Measurements from ENCODE around the gene PCNA. TPM values are rescaled to one million over a fixed set of nuclear protein-coding genes. Genes with fewer than 3 reads are reported as not detected.

Gene PCNA
- total and polyA plus RNA-seq, 10 of the 15 experiments (the other 5 are each of a cell fraction or from before 2014, with no cell fraction given): 389 to 694 (median 540) TPM

DNA sequence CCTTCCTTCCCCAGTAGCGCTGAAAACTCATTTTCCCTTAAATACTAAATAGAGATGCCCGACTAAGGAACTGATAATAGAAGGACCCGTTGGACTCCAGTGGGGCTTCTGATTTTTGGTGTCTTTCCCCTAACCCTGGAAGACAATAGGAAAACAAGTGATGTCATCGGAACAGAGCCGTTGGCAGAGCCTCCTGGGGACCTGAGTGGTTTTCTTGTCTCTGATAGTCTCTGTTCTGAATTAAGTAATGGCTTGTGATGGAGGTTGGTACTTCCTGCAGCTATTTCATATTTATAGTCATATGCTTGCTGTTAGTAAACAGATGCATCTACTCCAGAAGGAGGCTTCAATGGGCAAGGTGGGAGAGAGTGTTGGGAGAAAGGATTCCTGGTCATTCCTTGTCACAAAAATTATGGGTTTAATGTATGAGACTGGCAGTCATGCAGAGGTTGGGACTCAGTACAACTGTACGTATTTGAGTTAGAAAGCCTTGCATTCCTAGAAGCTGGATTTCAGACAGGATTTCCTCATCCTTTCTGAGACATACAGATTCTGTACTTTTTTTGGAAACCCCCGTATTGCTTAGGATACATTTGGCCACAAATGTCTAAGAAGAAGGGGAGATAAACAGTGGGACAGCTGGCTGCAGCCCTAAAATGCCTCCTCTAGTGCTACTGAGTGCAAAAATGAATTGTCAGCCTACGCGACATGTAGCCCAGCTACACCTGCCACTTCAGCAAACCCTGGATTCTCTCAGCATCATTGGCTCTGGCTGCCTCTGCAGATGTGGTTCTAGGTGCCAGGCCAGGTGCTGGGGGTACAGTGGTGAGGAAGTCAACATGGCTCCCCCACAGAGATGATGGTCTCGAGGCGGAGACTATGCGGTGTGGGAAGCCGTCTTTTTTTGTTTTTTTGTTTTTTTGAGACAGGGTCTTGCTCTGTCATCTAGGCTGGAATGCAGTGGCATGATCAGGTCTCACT lies 45.2 kb upstream of the PCNA start (continued):
- TF ChIP-seq, protein P1, sequence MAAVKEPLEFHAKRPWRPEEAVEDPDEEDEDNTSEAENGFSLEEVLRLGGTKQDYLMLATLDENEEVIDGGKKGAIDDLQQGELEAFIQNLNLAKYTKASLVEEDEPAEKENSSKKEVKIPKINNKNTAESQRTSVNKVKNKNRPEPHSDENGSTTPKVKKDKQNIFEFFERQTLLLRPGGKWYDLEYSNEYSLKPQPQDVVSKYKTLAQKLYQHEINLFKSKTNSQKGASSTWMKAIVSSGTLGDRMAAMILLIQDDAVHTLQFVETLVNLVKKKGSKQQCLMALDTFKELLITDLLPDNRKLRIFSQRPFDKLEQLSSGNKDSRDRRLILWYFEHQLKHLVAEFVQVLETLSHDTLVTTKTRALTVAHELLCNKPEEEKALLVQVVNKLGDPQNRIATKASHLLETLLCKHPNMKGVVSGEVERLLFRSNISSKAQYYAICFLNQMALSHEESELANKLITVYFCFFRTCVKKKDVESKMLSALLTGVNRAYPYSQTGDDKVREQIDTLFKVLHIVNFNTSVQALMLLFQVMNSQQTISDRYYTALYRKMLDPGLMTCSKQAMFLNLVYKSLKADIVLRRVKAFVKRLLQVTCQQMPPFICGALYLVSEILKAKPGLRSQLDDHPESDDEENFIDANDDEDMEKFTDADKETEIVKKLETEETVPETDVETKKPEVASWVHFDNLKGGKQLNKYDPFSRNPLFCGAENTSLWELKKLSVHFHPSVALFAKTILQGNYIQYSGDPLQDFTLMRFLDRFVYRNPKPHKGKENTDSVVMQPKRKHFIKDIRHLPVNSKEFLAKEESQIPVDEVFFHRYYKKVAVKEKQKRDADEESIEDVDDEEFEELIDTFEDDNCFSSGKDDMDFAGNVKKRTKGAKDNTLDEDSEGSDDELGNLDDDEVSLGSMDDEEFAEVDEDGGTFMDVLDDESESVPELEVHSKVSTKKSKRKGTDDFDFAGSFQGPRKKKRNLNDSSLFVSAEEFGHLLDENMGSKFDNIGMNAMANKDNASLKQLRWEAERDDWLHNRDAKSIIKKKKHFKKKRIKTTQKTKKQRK (IDR thresholded peaks at IDR 0.05; ENCODE audit: low read depth, low read length): no peak
- no peak for TF ChIP-seq SUZ12 (IDR thresholded peaks at IDR 0.05; ENCODE audit: unreplicated experiment)
- TF ChIP-seq, protein P2, sequence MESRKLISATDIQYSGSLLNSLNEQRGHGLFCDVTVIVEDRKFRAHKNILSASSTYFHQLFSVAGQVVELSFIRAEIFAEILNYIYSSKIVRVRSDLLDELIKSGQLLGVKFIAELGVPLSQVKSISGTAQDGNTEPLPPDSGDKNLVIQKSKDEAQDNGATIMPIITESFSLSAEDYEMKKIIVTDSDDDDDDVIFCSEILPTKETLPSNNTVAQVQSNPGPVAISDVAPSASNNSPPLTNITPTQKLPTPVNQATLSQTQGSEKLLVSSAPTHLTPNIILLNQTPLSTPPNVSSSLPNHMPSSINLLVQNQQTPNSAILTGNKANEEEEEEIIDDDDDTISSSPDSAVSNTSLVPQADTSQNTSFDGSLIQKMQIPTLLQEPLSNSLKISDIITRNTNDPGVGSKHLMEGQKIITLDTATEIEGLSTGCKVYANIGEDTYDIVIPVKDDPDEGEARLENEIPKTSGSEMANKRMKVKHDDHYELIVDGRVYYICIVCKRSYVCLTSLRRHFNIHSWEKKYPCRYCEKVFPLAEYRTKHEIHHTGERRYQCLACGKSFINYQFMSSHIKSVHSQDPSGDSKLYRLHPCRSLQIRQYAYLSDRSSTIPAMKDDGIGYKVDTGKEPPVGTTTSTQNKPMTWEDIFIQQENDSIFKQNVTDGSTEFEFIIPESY (IDR thresholded peaks at IDR 0.05): no peak

DNA sequence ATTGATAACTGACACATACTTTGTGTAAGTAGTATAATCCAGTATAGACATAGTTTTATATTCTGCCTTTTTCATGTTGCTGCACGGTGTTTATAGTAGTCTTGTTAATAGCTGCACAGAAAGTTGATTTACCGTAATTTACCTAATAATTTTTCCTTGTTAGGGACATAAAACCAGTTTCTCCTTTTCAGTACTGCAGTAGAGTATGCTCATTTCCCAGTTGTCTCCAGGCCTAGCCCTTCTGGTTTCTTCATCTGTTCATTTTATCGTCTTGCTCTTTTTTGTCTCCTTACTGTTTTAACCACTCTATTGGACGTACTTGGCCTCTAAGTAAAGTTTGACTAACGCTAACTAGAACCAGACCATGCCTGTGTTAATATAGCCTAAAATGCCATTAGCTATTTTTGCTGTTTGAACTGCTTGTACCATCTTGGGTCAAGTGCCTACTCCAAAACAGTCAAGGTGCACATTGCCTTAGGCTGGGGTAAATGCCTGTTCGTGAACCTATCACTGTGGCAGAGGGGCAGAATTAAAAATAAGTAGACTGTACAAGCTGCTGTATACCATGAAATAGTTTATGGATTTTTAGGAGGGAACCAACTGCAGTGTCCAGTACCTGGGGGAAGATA lies 41.9 kb upstream of the PCNA start:
- DNase-seq (ENCODE audit: low read depth, low spot score): no peak

More for the DNA sequence above, 41.9 kb upstream of the PCNA start:
- no peak for FAIRE-seq
- SMC1A ChIA-PET (ENCODE audit: uncharacterized antibody, unreplicated experiment): interaction anchor here (1.1 to 1.4 kb wide), 2 partner anchors 10 to 35 kb away, joined by 3 to 4 read pairs; partner anchors contain the start of gene CDS2
- H3K27me3 ChIP-seq (replicated peaks in 1 of 2; ENCODE audit: control insufficient read depth in 2 of 2, insufficient read depth in 2 of 2, low read length in 1 of 2): no peaks in the 10 kb centered on the region
- H3K4me3 ChIP-seq: no peak overlapping the region
- POLR2A ChIA-PET: interaction anchor here (1.0 kb wide), 1 partner anchor 10 kb away, joined by 3 read pairs; no protein-coding TSS in a partner anchor
- no peak overlapping the region for H3K9ac ChIP-seq (ENCODE audit: control insufficient read depth, insufficient read depth, low read length)
- no peaks in the 10 kb centered on the region; the same call in 1 of the 2 replicates for H4K20me1 ChIP-seq (ENCODE audit: control insufficient read depth, insufficient read depth)
- H3K4me2 ChIP-seq (ENCODE audit: control insufficient read depth, insufficient read depth): no peak overlapping the region
- H3K4me1 ChIP-seq (ENCODE audit: control insufficient read depth, insufficient read depth, low read length): no peaks in the 10 kb centered on the region
- no peaks in the 10 kb centered on the region for H3K36me3 ChIP-seq (ENCODE audit: control insufficient read depth in 2 of 2, insufficient read depth in 2 of 2, low read length in 1 of 2)
- RAD21 ChIA-PET (ENCODE audit: unreplicated experiment): no interaction called here
- no TSS peak for BruUV-seq (replicated peaks)
- no peaks in the 10 kb centered on the region for H3K9me3 ChIP-seq (replicated peaks; ENCODE audit: control insufficient read depth, insufficient read depth, low read length)
- no peaks in the 10 kb centered on the region; the same call in none of the 2 replicates for H3K79me2 ChIP-seq (ENCODE audit: control insufficient read depth, insufficient read depth, low read length)
- no peak overlapping the region for H2AFZ ChIP-seq (ENCODE audit: control insufficient read depth, low read depth, low read length)
- intact Hi-C loops (cut with micrococcal nuclease; ENCODE audit: unreplicated experiment): no loop called here
- H3K27ac ChIP-seq (ENCODE audit: control insufficient read depth, insufficient read depth): no peak overlapping the region
- CTCF ChIA-PET: no interaction called here
- in situ Hi-C loops (cut with MboI): no loop called here
- ATAC-seq: no peak
- TF ChIP-seq PML (IDR thresholded peaks at IDR 0.05; ENCODE audit: low read length) (no peak), ETV6 (conservative IDR thresholded peaks at IDR 0.05 in 1 of 2, IDR thresholded peaks at IDR 0.05 in 1 of 2; ENCODE audit: borderline replicate concordance in 1 of 2, low read depth in 1 of 2) (no peak), RB1 (IDR thresholded peaks at IDR 0.05; ENCODE audit: borderline replicate concordance) (no peak)
- TF ChIP-seq, protein P2 (IDR thresholded peaks at IDR 0.05): no peak
- WGBS (ENCODE audit: insufficient coverage, insufficient replicate concordance, low lambda C conversion rate, missing lambda C conversion rate): 99% methylated on average over 6 of the region's 6 CpGs
